GM19328 (cell line): ENCODE data around the gene RRH.
A peak's percentile ranks its signal among the peaks of the same experiment; 100 is the strongest.
"Not testable (repeated sequence)": the region's sequence is repeated elsewhere in the genome, so short reads cannot be mapped to it uniquely, and the experiment has no call there.

ENCODE experiments used
- ATAC-seq: cut with Tn5 transposase; IDR thresholded peaks from one replicate; pipeline ENCODE4 v1.9.1; 2021; ENCODE audit warnings: mild to moderate bottlenecking, moderate library complexity; ENCODE audit not compliant: unreplicated experiment

Gene RRH, protein sequence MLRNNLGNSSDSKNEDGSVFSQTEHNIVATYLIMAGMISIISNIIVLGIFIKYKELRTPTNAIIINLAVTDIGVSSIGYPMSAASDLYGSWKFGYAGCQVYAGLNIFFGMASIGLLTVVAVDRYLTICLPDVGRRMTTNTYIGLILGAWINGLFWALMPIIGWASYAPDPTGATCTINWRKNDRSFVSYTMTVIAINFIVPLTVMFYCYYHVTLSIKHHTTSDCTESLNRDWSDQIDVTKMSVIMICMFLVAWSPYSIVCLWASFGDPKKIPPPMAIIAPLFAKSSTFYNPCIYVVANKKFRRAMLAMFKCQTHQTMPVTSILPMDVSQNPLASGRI

DNA sequence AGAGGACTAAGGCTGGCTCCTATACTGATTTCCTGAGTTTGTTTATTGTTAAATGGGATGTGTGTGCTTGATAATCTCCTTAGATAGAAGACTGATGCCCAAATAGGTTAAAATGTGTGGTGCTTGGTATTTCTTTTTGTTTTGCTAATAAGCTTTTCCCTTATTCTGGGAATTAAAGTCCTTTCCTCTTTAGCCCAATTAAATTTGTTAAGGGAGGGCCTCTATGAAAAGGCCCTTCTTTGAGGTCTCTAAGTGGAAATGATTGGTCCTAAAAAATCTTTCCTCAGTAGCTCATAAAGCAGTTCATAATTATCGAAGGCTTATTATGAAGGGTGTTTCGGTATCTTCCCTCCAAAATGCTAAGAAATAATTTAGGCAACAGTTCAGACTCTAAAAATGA lies at the start of gene RRH:
Gene RRH (plus strand): TSS at position 301 of the 400 bp plus-strand sequence. CDS start 56 bp downstream, at position 357.
- ATAC-seq, result no peak

DNA sequence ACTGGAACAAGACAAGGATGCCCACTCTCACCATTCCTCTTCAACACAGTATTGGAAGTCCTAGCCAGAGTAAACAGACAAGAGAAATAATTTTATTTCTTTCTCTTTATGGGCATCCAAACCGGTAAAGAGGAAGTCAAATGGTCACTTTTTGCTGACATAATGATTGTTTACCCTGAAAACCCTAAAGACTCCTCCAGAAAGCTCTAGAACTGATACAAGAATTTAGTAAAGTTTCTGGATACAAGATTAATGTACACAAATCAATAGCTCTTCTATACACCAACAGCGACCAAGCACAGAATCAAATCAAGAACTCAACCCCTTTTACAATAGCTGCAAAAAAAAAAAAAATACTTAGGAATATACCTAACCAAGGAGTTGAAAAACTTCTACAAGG lies 45.7 kb upstream of the RRH start:
- not testable (repeated sequence) for ATAC-seq

DNA sequence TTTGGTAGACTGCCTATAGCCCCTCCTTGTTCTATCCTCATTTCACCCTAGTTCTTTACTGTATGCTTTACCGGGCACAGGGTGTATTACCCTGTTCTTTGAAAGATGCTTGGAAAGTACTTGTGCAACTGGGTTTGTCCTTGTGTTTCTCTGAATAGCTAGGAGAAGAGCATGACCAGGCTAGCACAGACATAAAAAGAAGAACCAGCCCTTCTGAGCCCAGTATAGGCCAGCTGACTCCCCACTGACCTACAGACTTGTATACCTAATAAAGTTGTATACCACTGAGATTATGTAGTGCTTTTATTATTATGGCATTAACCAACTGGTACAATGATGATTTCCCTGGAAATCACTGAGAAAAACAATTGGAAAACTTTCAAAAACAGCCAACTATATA lies 40.9 kb upstream of the RRH start:
- no peak for ATAC-seq

DNA sequence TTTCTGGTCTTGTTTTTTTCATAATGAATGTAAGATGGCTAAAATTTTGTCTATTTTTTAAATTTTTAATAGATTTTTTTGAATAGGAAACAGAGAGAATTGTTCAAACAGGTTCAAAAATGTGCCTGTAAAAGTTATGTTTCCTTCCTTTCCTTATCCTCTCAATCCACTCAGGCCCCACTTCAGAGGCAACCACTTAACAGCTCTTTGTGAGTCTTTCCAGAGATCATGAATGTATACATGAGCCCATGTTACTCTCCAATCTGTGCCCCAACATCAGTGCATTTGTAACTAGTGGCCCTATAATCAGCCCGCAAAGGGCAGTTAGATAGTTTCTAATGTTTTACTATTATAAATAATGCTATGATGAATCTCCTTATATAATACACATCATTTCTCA lies 40.0 kb upstream of the RRH start:
- ATAC-seq, result no peak

DNA sequence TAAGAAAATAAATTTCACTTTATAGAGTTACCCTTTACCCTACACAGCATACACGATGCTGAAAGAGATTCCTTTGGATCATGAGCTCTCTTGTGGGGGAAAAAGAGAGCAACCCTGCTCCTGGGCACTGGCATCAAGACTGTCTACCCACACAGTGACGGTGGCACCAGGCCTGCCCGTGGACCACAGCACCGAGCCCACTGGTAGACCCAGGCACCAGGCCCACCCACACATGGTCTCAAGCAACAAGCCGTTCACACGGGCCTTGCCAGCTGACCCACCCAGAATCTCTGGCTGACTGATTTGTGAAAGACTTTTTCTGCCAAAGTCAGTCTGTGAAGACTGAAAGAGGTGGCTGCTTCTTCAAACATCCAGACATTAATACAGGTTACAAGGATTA lies 32.7 kb upstream of the RRH start:
- ATAC-seq, result no peak

DNA sequence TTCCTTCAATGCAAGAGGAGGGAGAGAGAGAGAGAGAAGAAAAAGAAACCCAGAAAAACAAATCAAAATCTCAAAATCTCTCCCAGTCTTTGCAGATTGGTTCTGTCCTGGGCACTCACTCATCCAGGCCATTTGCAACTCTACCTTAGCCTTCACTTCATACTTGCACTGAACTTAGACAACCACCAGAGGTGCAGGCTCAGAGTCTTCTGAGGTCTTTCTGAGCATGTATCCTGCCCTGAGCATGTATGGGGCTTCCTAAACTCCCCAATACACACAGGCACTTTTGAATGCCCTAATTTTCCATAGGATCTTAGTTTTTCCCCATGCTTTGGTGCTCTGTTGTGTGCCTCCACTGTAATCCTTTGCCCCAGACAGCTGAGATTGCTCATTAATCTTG lies 28.9 kb upstream of the RRH start:
- ATAC-seq, result no peak

DNA sequence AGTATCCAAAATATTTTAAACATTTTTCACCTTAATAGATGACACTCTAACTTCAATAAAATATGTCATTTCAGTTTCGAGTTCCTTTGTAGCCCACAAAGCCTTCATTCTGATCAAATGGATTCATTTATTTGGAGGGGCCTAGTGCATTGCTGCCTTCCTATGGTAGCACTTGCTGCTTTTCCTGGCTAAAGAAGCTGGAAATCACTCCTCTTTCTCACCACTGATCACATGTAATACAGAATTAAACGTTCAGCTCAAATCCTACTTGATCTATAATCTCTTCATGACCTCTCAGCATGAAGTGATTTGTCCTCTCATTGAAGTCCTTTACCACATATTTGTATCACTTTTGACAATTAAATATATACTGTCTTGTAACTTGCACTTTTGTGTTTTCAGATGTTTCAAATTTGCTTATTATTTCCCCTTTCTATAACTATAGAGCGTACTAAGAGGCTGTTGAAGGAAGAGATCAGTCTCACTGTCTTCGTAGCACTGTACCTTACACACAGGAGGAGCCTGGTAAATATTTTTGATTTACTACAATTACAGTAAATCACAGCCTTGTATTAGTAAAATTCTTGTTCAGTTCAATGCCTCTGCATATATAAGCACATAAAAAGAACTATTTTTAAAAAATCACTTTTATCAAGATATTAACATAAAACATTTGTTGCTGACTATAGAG lies 26.5 kb upstream of the RRH start:
- ATAC-seq, result no peak

DNA sequence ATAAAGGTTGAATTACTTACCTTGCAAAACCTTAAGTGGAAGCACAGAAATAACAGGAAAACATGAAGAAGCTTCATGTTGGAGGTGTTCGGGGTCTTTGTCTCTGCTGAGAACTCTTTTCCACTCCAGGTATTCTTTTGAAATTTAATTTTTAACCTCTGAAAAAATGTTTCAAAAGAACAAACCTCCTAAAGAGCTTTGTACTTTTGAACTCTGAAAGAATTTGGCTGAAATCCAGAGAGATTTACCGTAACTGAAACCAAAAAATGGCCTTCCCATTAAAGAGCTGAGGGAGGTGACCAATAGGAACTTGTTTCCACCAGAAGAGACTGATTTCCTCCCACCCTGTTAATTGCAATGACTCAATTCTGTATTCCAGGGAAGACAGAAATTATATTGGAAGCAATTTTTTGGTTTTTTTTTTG lies 25.9 kb upstream of the RRH start, which contains the start of gene CFI:
Gene CFI (minus strand): TSS at position 105 of the 425 bp plus-strand sequence. CDS start 28 bp downstream, at position 77.
- no peak for ATAC-seq

DNA sequence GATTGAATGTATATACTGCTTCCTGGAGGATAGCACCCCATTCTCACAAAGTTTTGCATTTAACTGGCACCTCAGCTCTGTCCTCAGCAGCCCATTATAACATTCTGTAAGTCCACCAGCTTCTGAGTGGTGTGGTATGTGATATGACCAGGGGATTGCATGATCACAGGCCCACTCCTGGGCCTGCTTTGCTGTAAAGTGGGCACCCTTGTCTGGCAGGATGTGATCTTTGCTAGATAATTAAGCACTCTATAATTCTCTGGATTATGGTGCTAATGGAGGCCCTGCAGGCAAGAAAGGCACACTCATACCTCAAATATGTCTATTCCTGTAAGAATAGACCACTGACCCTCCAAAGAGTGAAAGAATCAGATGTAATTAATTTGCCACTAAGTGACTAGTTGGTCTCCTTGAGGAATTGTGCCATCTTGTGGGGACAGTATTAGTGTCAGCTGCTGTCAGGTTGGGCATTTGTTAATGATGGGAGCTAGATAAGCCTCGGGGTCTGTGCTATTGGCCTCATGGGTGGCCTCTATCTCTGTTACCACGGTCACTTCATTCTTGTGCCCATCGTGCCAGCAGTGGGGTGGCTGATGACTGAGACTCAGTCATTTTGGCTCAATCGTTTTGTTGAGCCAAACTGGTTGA lies 23.7 kb upstream of the RRH start:
- peak; percentile 57 for ATAC-seq

DNA sequence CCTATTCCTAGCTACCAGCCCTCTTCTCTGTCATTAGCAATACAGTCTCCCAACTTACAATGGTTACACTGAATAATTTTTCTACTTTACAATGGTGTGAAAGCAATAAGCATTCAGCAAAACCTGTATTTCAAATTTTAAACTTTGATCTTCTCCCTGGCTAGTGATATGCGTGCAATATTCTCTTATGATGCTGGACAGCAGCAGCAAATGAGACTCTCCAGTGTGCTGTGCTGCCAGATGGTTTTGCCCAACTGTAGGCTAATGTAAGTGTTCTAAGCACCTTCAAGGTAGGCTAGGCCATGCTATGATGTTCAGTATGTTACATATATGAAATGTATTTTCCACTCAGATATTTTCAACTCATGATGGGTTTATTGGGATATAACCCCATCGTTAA lies 18.1 kb upstream of the RRH start:
- ATAC-seq, result no peak

DNA sequence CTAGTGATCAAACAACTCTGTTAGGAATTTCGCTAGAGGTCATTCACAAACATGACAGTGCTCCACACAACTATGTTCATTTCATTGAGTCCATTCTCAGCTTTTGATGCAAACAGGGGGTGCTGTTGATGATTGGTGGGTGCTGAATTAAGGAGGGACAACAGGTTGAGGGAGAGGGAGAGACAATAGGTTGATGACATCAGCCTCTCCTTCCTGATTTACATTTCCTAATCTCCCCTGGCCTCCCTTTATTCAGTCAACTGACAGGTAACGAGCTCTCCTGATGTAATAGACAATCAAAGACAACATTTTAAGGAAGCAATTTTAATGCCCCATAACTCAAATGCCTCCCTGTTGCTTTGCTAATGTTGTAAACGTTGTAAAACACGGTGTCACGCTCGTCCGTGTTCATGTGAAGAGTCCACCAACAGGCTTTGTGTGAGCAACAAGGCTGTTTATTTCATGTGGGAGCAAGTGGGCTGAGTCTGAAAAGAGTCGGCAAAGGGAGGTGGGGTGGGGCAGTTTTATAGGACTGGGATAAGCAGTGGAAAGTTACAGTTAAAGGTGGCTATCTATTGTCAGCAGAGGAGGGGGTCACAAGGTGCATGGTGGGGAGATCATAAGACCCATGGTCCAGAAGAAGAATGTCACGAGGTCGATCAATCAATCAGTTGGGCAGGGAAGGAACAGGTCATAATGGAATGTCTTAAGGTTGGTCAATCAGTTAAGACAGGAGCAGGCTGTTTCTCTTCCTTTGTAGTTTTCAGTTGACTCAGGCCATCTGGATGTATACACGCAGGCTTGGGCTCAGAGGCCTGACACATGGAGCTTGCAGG lies 17.0 kb upstream of the RRH start:
- ATAC-seq, result no peak

DNA sequence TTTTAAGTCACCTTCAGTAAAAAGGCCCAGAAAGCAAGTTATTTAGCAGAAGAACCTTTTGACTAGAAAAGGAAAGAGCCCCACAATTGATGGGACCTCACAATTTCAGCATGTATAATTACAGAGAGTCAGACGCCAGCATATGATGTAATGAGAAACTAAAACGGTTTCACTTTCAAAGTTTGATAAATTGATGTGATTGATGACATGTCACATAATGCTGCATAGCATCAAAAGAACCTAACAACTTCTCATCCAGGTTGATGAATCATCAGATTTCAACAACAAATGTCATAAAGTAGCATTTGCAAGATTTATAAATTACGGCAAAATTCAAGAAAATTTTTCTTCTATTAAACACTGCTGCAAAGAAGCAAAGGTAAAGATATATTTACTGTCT lies 16.1 kb upstream of the RRH start:
- ATAC-seq, result no peak

DNA sequence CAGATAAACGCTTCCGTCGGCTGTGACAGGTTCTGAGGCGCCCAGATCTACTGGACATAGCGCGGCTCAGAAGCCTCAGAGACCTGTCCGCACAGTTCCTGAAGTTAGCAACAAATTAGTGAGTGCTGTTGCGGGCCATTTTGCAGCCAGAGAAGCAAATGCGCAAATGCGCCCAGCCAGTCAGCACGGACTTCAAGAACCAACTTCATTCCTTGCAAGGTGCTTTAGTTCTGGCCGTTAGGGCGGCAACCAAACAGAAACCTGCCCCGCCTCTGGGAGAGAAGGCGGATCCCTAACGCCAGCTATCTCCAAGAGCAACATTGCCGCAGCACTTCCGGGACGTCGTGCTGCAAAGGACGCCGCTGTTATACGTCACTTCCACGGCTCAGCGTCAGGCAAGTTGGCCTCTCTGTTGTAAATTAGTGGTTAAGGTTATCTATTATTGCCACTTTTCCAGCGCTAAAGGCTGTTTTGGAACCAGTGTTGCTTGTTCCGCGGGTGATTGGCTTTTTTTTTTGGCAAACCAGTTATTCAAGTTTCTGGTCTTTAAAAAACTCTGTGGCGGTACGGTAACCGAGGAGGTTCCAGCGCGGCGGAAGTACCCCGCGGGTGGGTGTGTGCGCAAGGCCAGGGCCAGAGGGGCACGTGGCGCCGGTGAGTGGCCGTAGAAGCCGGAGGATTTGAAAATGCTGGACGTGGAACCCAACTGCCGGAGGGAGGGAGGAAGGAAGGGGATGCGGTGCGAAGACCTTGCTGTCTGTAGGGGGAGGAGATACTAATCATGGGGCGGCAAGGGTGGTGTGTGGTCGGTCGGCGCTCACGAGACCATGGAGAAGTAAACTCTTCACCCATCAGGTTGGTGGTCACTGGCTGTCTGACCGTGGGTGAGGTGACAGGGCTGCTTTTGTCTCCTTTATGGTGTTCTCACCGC lies 12.4 kb upstream of the RRH start, which contains the start of gene GAR1:
Gene GAR1 (plus strand): TSS at position 612 of the 931 bp plus-strand sequence. CDS start 403 bp downstream, outside the sequence.
- peak; percentile 99 for ATAC-seq

DNA sequence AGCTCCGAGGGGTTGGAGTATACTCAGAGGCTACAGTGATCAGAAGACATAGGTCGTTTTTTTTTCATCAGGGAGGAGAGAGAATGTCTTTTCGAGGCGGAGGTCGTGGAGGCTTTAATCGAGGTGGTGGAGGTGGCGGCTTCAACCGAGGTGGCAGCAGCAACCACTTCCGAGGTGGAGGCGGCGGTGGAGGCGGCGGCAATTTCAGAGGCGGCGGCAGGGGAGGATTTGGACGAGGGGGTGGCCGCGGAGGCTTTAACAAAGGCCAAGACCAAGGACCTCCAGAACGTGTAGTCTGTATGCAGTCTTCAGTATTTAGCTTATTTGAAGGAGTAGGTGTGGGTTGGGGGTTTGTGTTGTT lies 11.7 kb upstream of the RRH start:
- ATAC-seq, result no peak

DNA sequence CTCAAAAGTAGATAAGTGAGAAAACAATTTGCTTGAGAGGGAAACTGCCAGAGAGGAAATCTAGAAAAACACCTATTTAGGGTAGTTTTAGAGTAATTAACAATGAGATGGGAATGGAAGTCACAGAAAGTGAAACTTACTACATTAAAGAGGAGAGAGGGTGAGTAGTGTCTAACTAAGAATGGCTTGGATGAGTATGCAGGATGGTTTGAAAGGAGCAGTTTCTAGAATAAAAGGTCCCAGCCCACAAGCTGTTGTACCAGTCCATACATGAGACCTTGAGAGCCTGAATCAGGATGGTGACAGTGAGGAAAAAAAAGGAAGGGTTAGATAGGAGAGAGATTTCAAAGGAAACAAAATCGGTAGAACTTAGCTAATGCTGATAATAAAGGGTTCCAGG lies 10.9 kb upstream of the RRH start:
- no peak for ATAC-seq

DNA sequence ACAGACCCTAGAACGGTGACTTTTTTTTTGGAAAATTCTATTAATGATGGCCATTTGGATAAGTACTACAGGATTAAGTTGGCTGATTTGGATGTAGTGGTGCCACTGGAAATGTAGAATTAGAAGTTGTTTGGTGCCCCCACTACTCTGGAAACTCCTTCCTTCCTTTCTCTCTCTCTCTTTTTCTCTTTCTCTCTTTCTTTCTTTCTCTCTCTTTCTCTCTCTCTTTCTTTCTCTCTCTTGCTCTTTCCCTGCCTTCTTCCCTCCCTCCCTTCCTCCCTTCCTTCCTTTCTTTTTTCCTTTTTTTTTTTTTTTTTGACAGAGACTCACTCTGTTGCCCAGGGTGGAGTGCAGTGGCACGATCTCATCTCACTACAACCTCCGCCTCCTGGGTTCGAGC lies 9.5 kb upstream of the RRH start:
- ATAC-seq, result no peak

DNA sequence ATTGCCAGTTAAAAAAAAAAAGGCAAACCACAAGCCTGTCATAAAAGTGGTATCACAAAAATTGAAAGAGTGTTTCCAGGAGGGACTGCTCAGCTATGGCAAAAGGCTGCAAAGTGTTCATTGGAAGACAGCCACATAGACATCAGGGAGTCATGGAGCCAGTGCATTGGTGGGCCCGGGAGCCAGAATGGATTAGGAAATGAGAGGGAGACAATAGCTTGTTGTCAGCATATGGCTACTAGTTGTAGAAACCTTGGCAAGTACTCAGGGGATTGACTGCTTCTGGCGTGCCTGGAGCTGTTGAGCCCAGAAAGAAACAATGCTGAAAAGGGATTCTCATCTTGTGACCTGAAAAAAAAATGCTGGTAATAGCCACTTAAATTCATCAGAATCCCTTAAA lies 7.2 kb upstream of the RRH start:
- ATAC-seq, result no peak

DNA sequence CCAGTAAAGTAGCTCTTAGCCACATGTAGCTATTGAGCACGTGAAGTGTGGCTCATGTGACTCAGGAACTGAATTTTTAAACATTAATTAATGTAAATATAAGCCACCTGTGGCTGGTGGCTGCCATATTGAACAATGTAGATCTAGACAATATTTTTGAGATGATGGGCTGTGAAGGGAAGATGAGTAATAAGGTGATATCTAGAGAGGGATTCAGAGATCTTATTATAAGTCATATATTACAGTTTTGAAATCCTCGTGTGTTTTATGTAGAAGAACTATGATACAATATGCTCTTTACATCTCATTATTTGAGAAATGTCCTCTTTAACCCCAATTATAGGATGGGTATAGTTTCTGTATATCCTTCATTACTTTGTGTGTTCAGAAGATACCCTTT lies 6.6 kb upstream of the RRH start:
- no peak for ATAC-seq

DNA sequence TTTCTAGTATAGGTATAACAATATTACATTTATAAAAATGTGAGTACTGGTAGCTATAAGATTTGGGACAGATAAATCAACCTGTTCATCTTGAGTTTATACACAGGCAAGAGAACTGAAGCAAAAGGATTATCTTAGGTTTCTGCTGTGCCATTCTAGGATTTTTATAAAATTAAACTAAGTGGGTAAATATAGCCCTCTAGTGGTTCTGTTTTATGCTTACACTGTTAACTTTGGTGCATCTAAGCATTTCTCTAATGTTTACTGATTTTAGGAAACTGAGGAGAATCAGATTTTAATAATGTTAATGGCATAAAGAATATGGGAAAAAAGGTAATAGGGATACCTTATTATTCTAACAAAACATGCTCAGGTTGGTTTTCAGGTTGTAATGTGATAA lies 1.1 kb upstream of the RRH start:
- ATAC-seq, result no peak

DNA sequence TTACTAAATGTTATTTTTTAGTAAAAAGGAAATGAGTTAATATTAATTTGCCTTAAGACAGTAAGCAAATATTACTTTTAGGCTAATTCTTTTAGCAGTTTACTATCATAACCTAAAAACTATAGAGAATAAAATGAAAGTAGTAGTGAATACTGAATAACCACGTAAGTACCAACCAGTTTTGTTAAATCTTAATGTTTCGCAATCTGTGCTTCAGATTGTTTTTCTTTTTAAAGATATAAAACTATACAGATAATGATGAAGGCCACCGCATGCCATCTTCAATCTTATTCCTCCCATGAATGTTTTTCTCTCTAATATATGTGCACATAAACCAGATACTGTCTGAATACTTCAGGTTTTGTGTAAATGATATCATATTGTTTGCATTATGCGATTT lies 6.0 kb downstream of the RRH start:
- no peak for ATAC-seq
